Lower lobe of right lung (tissue), 2 donors: ENCODE data around the gene LRRC4. TPM values are rescaled to one million over a fixed set of nuclear protein-coding genes. Genes with fewer than 3 reads are reported as not detected.

Source experiments
- ATAC-seq, 2 donors: fragments of 200-7000 bp; cut with Tn5 transposase; one replicate each; pipeline ENCODE4 v1.9.1; 2020 to 2022; ENCODE audit warnings: mild to moderate bottlenecking in 2 of 2, moderate library complexity in 2 of 2
- DNase-seq: peaks from one replicate; pipeline ENCODE4 v3.0.0-alpha.2; 2020
- H3K27ac ChIP-seq: fragments of 200-600 bp; one replicate; pipeline ENCODE4 v1.8.0; 2022
- H3K27me3 ChIP-seq: fragments of 200-600 bp; one replicate; pipeline ENCODE4 v1.8.0; 2022; ENCODE audit warnings: low read depth
- H3K36me3 ChIP-seq: fragments of 200-600 bp; one replicate; pipeline ENCODE4 v1.8.0; 2022; ENCODE audit warnings: mild to moderate bottlenecking
- H3K4me1 ChIP-seq: fragments of 200-600 bp; one replicate; pipeline ENCODE4 v1.8.0; 2022
- H3K4me3 ChIP-seq: fragments of 200-600 bp; one replicate; pipeline ENCODE4 v1.8.0; 2022; ENCODE audit warnings: mild to moderate bottlenecking
- H3K9me3 ChIP-seq: fragments of 200-600 bp; one replicate; pipeline ENCODE4 v1.8.0; 2022
- CTCF ChIP-seq: fragments of 200-600 bp; IDR thresholded peaks from one replicate; pipeline ENCODE4 v1.8.0; 2022; ENCODE audit warnings: antibody characterized with exemption, mild to moderate bottlenecking
- intact Hi-C: fragments of 100-400 bp; cut with DNase I; formaldehyde crosslinking; loops from one replicate; pipeline ENCODE4 v1.11.0; 2022
- total RNA-seq: library from RNA; stranded (reverse); fragmentation: NEBNext Ultra II Directional; extraction: Animal tissue kit (Norgen Biotek cat#: 25700); gene quantifications from one replicate; pipeline ENCODE4 v1.2.1, GENCODE V29; 2021
- donor health status: DM: no; HTN: yes; CAD: no; lungs with severe emphysema.

The LRRC4 gene
- total RNA-seq, 1 donor from 2014 or later: 12.8 TPM

- DNase-seq (no peak), ATAC-seq (no peak)
- peaks cover 5% of the 10 kb centered on the region for H3K36me3 ChIP-seq
- H3K4me3 ChIP-seq: no peak overlapping the region
- H3K27ac ChIP-seq: no peak overlapping the region
- no peak for TF ChIP-seq CTCF
- peaks cover 4% of the 10 kb centered on the region for H3K9me3 ChIP-seq
- no peaks in the 10 kb centered on the region for H3K27me3 ChIP-seq
- intact Hi-C loops: no loop called here
- peaks cover 10% of the 10 kb centered on the region for H3K4me1 ChIP-seq
Observed at GRCh38 chr7:127980901-127981300, 50.3 kb downstream of the LRRC4 start.

- DNase-seq (no peak), ATAC-seq (no peak)
- peaks cover 5% of the 10 kb centered on the region for H3K36me3 ChIP-seq
- intact Hi-C loops: no loop called here
- peaks cover 4% of the 10 kb centered on the region for H3K9me3 ChIP-seq
- H3K27me3 ChIP-seq: no peaks in the 10 kb centered on the region
- no peak overlapping the region for H3K27ac ChIP-seq
- no peak overlapping the region for H3K4me3 ChIP-seq
- peaks cover 14% of the 10 kb centered on the region for H3K4me1 ChIP-seq
- no peak for TF ChIP-seq CTCF
Observed at GRCh38 chr7:127979728-127980126, 51.5 kb downstream of the LRRC4 start.

- intact Hi-C loops: no loop called here
- ATAC-seq: no peak
Observed at GRCh38 chr7:127979113-127979727, 52.0 kb downstream of the LRRC4 start.

GRCh38 chr7:127978421-127978820 is 52.8 kb downstream of the LRRC4 start:
- intact Hi-C loops: no loop called here
- Histone ChIP-seq H3K36me3 (peaks cover 5% of the 10 kb centered on the region), H3K4me3 (no peak overlapping the region), H3K4me1 (peaks cover 10% of the 10 kb centered on the region), H3K27me3 (no peaks in the 10 kb centered on the region), H3K9me3 (peaks cover 4% of the 10 kb centered on the region), H3K27ac (no peak overlapping the region)
- ATAC-seq: no peak
- DNase-seq: no peak
- TF ChIP-seq CTCF: no peak

More at GRCh38 chr7:127979113-127979727, 52.0 kb downstream of the LRRC4 start:
- peaks cover 5% of the 10 kb centered on the region for H3K36me3 ChIP-seq
- no peak overlapping the region for H3K27ac ChIP-seq
- H3K9me3 ChIP-seq: peaks cover 4% of the 10 kb centered on the region
- H3K4me3 ChIP-seq: no peak overlapping the region
- no peak for DNase-seq
- TF ChIP-seq CTCF: no peak
- no peaks in the 10 kb centered on the region for H3K27me3 ChIP-seq
- H3K4me1 ChIP-seq: peaks cover 14% of the 10 kb centered on the region

Other genes with a start within 250 kb of the LRRC4 start
- gene LEP, start 209.8 kb upstream of the LRRC4 start, total RNA-seq: not detected